Activated naive CD8-positive, alpha-beta T cell treated with anti-CD3 and anti-CD28 coated beads, Interleukin-2, amount 10 ng/mL, durations not matched to agents 7 days and 5 days (primary cell): Measurements from ENCODE around the gene TMEM41B. TPM values are rescaled to one million over a fixed set of nuclear protein-coding genes. Genes with fewer than 3 reads are reported as not detected.
"Not testable (repeated sequence)": the region's sequence is repeated elsewhere in the genome, so short reads cannot be mapped to it uniquely, and the experiment has no call there.

ENCODE experiments used
- ATAC-seq: fragments of 150-1000 bp; cut with Tn5 transposase; one replicate; pipeline ENCODE4 v1.10.0; 2021; ENCODE audit warnings: low read depth, moderate library complexity
- POLR2A ChIA-PET: fragments of 350-600 bp; sonication (Branson Sonifier 250); formaldehyde crosslinking; loops from one replicate; lab custom pipeline; 2021; ENCODE audit warnings: antibody characterized with exemption; lab: Charles Lee
- DNase-seq: peaks from one replicate; pipeline ENCODE4 v3.0.0; 2021
- H3K27ac Mint-ChIP-seq: one replicate; pipeline ENCODE4 v1.8.0; 2022; ENCODE audit warnings: mild to moderate bottlenecking, mixed read lengths
- H3K27me3 Mint-ChIP-seq: one replicate; pipeline ENCODE4 v1.8.0; 2022; ENCODE audit warnings: mild to moderate bottlenecking, moderate library complexity, mixed read lengths
- H3K36me3 Mint-ChIP-seq: one replicate; pipeline ENCODE4 v1.8.0; 2021; ENCODE audit warnings: mild to moderate bottlenecking, mixed read lengths
- H3K4me1 Mint-ChIP-seq: one replicate; pipeline ENCODE4 v1.8.0; 2021; ENCODE audit warnings: mixed read lengths
- H3K4me3 Mint-ChIP-seq: one replicate; pipeline ENCODE4 v1.8.0; 2022; ENCODE audit warnings: mild to moderate bottlenecking, moderate library complexity, mixed read lengths
- H3K9me3 Mint-ChIP-seq: one replicate; pipeline ENCODE4 v1.8.0; 2021; ENCODE audit warnings: mixed read lengths
- total RNA-seq, 2 experiments: library from RNA; stranded (reverse); gene quantifications; one replicate each; pipeline ENCODE4 v1.2.3, GENCODE V29; 2021

Gene TMEM41B
- total RNA-seq, 2 experiments from 2014 or later: 40.5 to 42.3 TPM

- DNase-seq (no peak), ATAC-seq (no peak)
- no peak overlapping the region for H3K4me3 Mint-ChIP-seq
- no peaks in the 10 kb centered on the region for H3K9me3 Mint-ChIP-seq
- peaks cover 2% of the 10 kb centered on the region for H3K4me1 Mint-ChIP-seq
- H3K27me3 Mint-ChIP-seq: peaks cover 27% of the 10 kb centered on the region
- H3K36me3 Mint-ChIP-seq: peaks cover 2% of the 10 kb centered on the region
- POLR2A ChIA-PET: no interaction called here
- no peak overlapping the region for H3K27ac Mint-ChIP-seq
Observed at GRCh38 chr11:9320047-9320446, 5.7 kb upstream of the TMEM41B start.

GRCh38 chr11:9319377-9320001 lies 5.1 kb upstream of the TMEM41B start:
- H3K27me3 Mint-ChIP-seq: peaks cover 27% of the 10 kb centered on the region
- not testable (repeated sequence) for H3K27ac Mint-ChIP-seq, ATAC-seq, DNase-seq, H3K4me3 Mint-ChIP-seq, H3K36me3 Mint-ChIP-seq, H3K4me1 Mint-ChIP-seq, H3K9me3 Mint-ChIP-seq
- POLR2A ChIA-PET: interaction anchor here (0.5 kb wide), 1 partner anchor 28 kb away, joined by 3 read pairs; no protein-coding TSS in a partner anchor

- H3K27me3 Mint-ChIP-seq: peaks cover 27% of the 10 kb centered on the region
- H3K9me3 Mint-ChIP-seq, H3K4me3 Mint-ChIP-seq, POLR2A ChIA-PET, DNase-seq, H3K4me1 Mint-ChIP-seq, H3K27ac Mint-ChIP-seq, H3K36me3 Mint-ChIP-seq, ATAC-seq: not testable (repeated sequence)
Observed at GRCh38 chr11:9318442-9319376, 4.3 kb upstream of the TMEM41B start.

- H3K36me3 Mint-ChIP-seq: peaks cover 10% of the 10 kb centered on the region
- no peak overlapping the region for H3K4me3 Mint-ChIP-seq
- no peak overlapping the region for H3K27ac Mint-ChIP-seq
- DNase-seq (no peak), ATAC-seq (no peak)
- H3K4me1 Mint-ChIP-seq: peaks cover 11% of the 10 kb centered on the region
- H3K9me3 Mint-ChIP-seq: no peaks in the 10 kb centered on the region
- POLR2A ChIA-PET: interaction anchor here (3.8 kb wide), 1 partner anchor 144 kb away, joined by 22 read pairs; the partner anchor contains the start of gene ZNF143
- H3K27me3 Mint-ChIP-seq: peaks cover 23% of the 10 kb centered on the region
Observed at GRCh38 chr11:9316334-9316733, 1.9 kb upstream of the TMEM41B start.

- Mint-ChIP-seq H3K4me3 (peak overlapping the region; percentile 99), H3K36me3 (peaks cover 15% of the 10 kb centered on the region), H3K4me1 (peaks cover 17% of the 10 kb centered on the region), H3K27ac (peak overlapping the region; percentile 92), H3K27me3 (peaks cover 23% of the 10 kb centered on the region), H3K9me3 (no peaks in the 10 kb centered on the region)
- POLR2A ChIA-PET: interaction anchor here (0.6 to 3.8 kb wide), 7 partner anchors 28 to 516 kb away, joined by 3 to 22 read pairs (median 10); partner anchors contain the start of genes DENND5A, IPO7 and ZNF143
- ATAC-seq (no peak), DNase-seq (peak; percentile 29)
Observed at GRCh38 chr11:9315078-9315688, 790 bp upstream of the TMEM41B start.

GRCh38 chr11:9313648-9314290 lies 624 bp downstream of the TMEM41B start:
- DNase-seq (no peak), ATAC-seq (peak; percentile 5)

GRCh38 chr11:9310485-9311090 lies 3.8 kb downstream of the TMEM41B start:
- Mint-ChIP-seq H3K4me3 (no peak overlapping the region), H3K36me3 (peaks cover 30% of the 10 kb centered on the region), H3K27ac (no peak overlapping the region), H3K27me3 (no peaks in the 10 kb centered on the region), H3K9me3 (peaks cover 5% of the 10 kb centered on the region), H3K4me1 (peaks cover 24% of the 10 kb centered on the region)
- DNase-seq (no peak), ATAC-seq (no peak)
- POLR2A ChIA-PET: interaction anchor here (0.7 to 1.1 kb wide), 3 partner anchors 46 to 278 kb away, joined by 3 to 5 read pairs (median 3); partner anchors contain the start of genes DENND5A and ZNF143

More at GRCh38 chr11:9313648-9314290, 624 bp downstream of the TMEM41B start:
- Mint-ChIP-seq H3K9me3 (no peaks in the 10 kb centered on the region), H3K27me3 (peaks cover 12% of the 10 kb centered on the region), H3K27ac (peak overlapping the region; percentile 100), H3K4me3 (peak overlapping the region; percentile 99), H3K4me1 (peaks cover 17% of the 10 kb centered on the region), H3K36me3 (peaks cover 21% of the 10 kb centered on the region)
- POLR2A ChIA-PET: interaction anchor here (0.6 to 3.8 kb wide), 10 partner anchors 12 to 631 kb away, joined by 3 to 22 read pairs (median 6); partner anchors contain the start of genes DENND5A, IPO7, RPL27A and ZNF143

GRCh38 chr11:9304178-9304577 lies 10.2 kb downstream of the TMEM41B start:
- Mint-ChIP-seq H3K36me3 (peaks cover 13% of the 10 kb centered on the region), H3K27me3 (no peaks in the 10 kb centered on the region), H3K4me1 (peaks cover 7% of the 10 kb centered on the region), H3K4me3 (no peak overlapping the region), H3K9me3 (peaks cover 5% of the 10 kb centered on the region), H3K27ac (no peak overlapping the region)
- POLR2A ChIA-PET: no interaction called here
- ATAC-seq (no peak), DNase-seq (no peak)

- peaks cover 6% of the 10 kb centered on the region for H3K36me3 Mint-ChIP-seq
- no peaks in the 10 kb centered on the region for H3K9me3 Mint-ChIP-seq
- no peaks in the 10 kb centered on the region for H3K27me3 Mint-ChIP-seq
- H3K27ac Mint-ChIP-seq: no peak overlapping the region
- ATAC-seq (no peak), DNase-seq (no peak)
- peaks cover 3% of the 10 kb centered on the region for H3K4me1 Mint-ChIP-seq
- POLR2A ChIA-PET: interaction anchor here (1.8 kb wide), 1 partner anchor 11 kb away, joined by 6 read pairs; no protein-coding TSS in a partner anchor
- H3K4me3 Mint-ChIP-seq: no peak overlapping the region
Observed at GRCh38 chr11:9302448-9302847, 11.9 kb downstream of the TMEM41B start.

GRCh38 chr11:9301720-9302119 lies 12.7 kb downstream of the TMEM41B start:
- no peaks in the 10 kb centered on the region for H3K27me3 Mint-ChIP-seq
- peaks cover under 1% of the 10 kb centered on the region for H3K4me1 Mint-ChIP-seq
- H3K36me3 Mint-ChIP-seq: peaks cover 2% of the 10 kb centered on the region
- no peak overlapping the region for H3K4me3 Mint-ChIP-seq
- DNase-seq (no peak), ATAC-seq (no peak)
- no peak overlapping the region for H3K27ac Mint-ChIP-seq
- H3K9me3 Mint-ChIP-seq: no peaks in the 10 kb centered on the region
- POLR2A ChIA-PET: interaction anchor here (1.8 kb wide), 1 partner anchor 12 kb away, joined by 6 read pairs; no protein-coding TSS in a partner anchor

- Mint-ChIP-seq H3K9me3 (no peaks in the 10 kb centered on the region), H3K4me3 (no peak overlapping the region), H3K36me3 (peaks cover 21% of the 10 kb centered on the region), H3K27ac (no peak overlapping the region), H3K27me3 (no peaks in the 10 kb centered on the region), H3K4me1 (peaks cover 6% of the 10 kb centered on the region)
- POLR2A ChIA-PET: interaction anchor here (0.5 to 0.6 kb wide), 2 partner anchors 160 to 226 kb away, joined by 3 read pairs; no protein-coding TSS in a partner anchor
- no peak for DNase-seq
- ATAC-seq: no peak
Observed at GRCh38 chr11:9293646-9294045, 20.7 kb downstream of the TMEM41B start.
